Adipocyte (in vitro differentiated cells): ENCODE results near the gene ROBO3.
A peak's percentile ranks its signal among the peaks of the same experiment; 100 is the strongest.

Source experiments
- DNase-seq: peaks from one replicate; pipeline ENCODE4 v3.0.0-alpha.2; 2015; ENCODE audit warnings: low read depth
- H3K27me3 ChIP-seq: replicated peaks from 2 replicates; pipeline ENCODE4 v1.7.0; 2013; ENCODE audit warnings: mild to moderate bottlenecking, low read length, moderate library complexity; ENCODE audit not compliant: control insufficient read depth, insufficient read depth
- H3K36me3 ChIP-seq: 2 replicates; pipeline ENCODE4 v1.7.0; 2013; ENCODE audit warnings: low read length, mild to moderate bottlenecking, moderate library complexity; ENCODE audit not compliant: control insufficient read depth, insufficient read depth, severe bottlenecking
- H3K4me1 ChIP-seq: 2 replicates; pipeline ENCODE4 v1.7.0; 2013; ENCODE audit warnings: mild to moderate bottlenecking, low read length, moderate library complexity; ENCODE audit not compliant: control insufficient read depth, insufficient read depth
- H3K4me3 ChIP-seq: 2 replicates; pipeline ENCODE4 v1.7.0; 2013; ENCODE audit warnings: mild to moderate bottlenecking, low read length, moderate library complexity
- H3K9ac ChIP-seq: 2 replicates; pipeline ENCODE4 v1.7.0; 2013; ENCODE audit warnings: mild to moderate bottlenecking, low read length, moderate library complexity
- H3K9me3 ChIP-seq: 2 replicates; pipeline ENCODE4 v1.7.0; 2013; ENCODE audit warnings: mild to moderate bottlenecking, low read length, moderate library complexity; ENCODE audit not compliant: control insufficient read depth

The ROBO3 gene

GRCh38 chr11:124834526-124835180, 30.6 kb upstream of the ROBO3 start:
- no peak for DNase-seq
- Histone ChIP-seq H3K9ac (no peak overlapping the region), H3K27me3 (peaks cover 18% of the 10 kb centered on the region), H3K4me1 (peaks cover 9% of the 10 kb centered on the region), H3K36me3 (no peaks in the 10 kb centered on the region), H3K4me3 (no peak overlapping the region), H3K9me3 (no peaks in the 10 kb centered on the region)

- peak overlapping the region; percentile 65 for H3K4me3 ChIP-seq
- no peaks in the 10 kb centered on the region for H3K36me3 ChIP-seq
- no peak for DNase-seq
- peaks cover 12% of the 10 kb centered on the region for H3K4me1 ChIP-seq
- no peaks in the 10 kb centered on the region for H3K9me3 ChIP-seq
- H3K27me3 ChIP-seq, result peaks cover 31% of the 10 kb centered on the region
- peak overlapping the region; percentile 71 for H3K9ac ChIP-seq
Observed at GRCh38 chr11:124835918-124836317, 29.3 kb upstream of the ROBO3 start.

GRCh38 chr11:124837491-124837856, 27.8 kb upstream of the ROBO3 start:
- H3K9me3 ChIP-seq, result no peaks in the 10 kb centered on the region
- peak; percentile 90 for DNase-seq
- peaks cover 12% of the 10 kb centered on the region for H3K4me1 ChIP-seq
- no peak overlapping the region for H3K4me3 ChIP-seq
- no peaks in the 10 kb centered on the region for H3K36me3 ChIP-seq
- peak overlapping the region; percentile 16 for H3K9ac ChIP-seq
- peaks cover 43% of the 10 kb centered on the region for H3K27me3 ChIP-seq

GRCh38 chr11:124838805-124839127, 26.5 kb upstream of the ROBO3 start:
- Histone ChIP-seq H3K4me1 (peaks cover 15% of the 10 kb centered on the region), H3K27me3 (peaks cover 55% of the 10 kb centered on the region), H3K9ac (no peak overlapping the region), H3K36me3 (no peaks in the 10 kb centered on the region), H3K4me3 (no peak overlapping the region), H3K9me3 (no peaks in the 10 kb centered on the region)
- DNase-seq, result no peak

GRCh38 chr11:124839128-124839971, 25.9 kb upstream of the ROBO3 start:
- Histone ChIP-seq H3K4me3 (peak overlapping the region; percentile 59), H3K36me3 (no peaks in the 10 kb centered on the region), H3K9me3 (no peaks in the 10 kb centered on the region), H3K27me3 (peaks cover 61% of the 10 kb centered on the region), H3K4me1 (peaks cover 15% of the 10 kb centered on the region), H3K9ac (no peak overlapping the region)
- DNase-seq, result peak; percentile 40

- H3K27me3 ChIP-seq, result peaks cover 69% of the 10 kb centered on the region
- peak overlapping the region; percentile 59 for H3K4me3 ChIP-seq
- H3K4me1 ChIP-seq, result peaks cover 15% of the 10 kb centered on the region
- no peak overlapping the region for H3K9ac ChIP-seq
- H3K36me3 ChIP-seq, result no peaks in the 10 kb centered on the region
- H3K9me3 ChIP-seq, result no peaks in the 10 kb centered on the region
- no peak for DNase-seq
Observed at GRCh38 chr11:124839972-124840621, 25.1 kb upstream of the ROBO3 start.

- peaks cover 15% of the 10 kb centered on the region for H3K4me1 ChIP-seq
- no peaks in the 10 kb centered on the region for H3K9me3 ChIP-seq
- no peaks in the 10 kb centered on the region for H3K36me3 ChIP-seq
- no peak overlapping the region for H3K4me3 ChIP-seq
- peaks cover 74% of the 10 kb centered on the region for H3K27me3 ChIP-seq
- no peak for DNase-seq
- no peak overlapping the region for H3K9ac ChIP-seq
Observed at GRCh38 chr11:124840666-124841065, 24.6 kb upstream of the ROBO3 start.

GRCh38 chr11:124841201-124841600, 24.0 kb upstream of the ROBO3 start:
- H3K36me3 ChIP-seq, result no peaks in the 10 kb centered on the region
- no peak for DNase-seq
- H3K9ac ChIP-seq, result no peak overlapping the region
- H3K9me3 ChIP-seq, result no peaks in the 10 kb centered on the region
- H3K4me3 ChIP-seq, result no peak overlapping the region
- peaks cover 80% of the 10 kb centered on the region for H3K27me3 ChIP-seq
- peaks cover 15% of the 10 kb centered on the region for H3K4me1 ChIP-seq

- no peak overlapping the region for H3K9ac ChIP-seq
- H3K27me3 ChIP-seq, result peaks cover 86% of the 10 kb centered on the region
- peaks cover 13% of the 10 kb centered on the region for H3K4me1 ChIP-seq
- H3K9me3 ChIP-seq, result no peaks in the 10 kb centered on the region
- no peaks in the 10 kb centered on the region for H3K36me3 ChIP-seq
- H3K4me3 ChIP-seq, result no peak overlapping the region
- no peak for DNase-seq
Observed at GRCh38 chr11:124841840-124842239, 23.4 kb upstream of the ROBO3 start.

- H3K4me3 ChIP-seq, result no peak overlapping the region
- no peak for DNase-seq
- H3K9ac ChIP-seq, result no peak overlapping the region
- H3K4me1 ChIP-seq, result peaks cover 9% of the 10 kb centered on the region
- no peaks in the 10 kb centered on the region for H3K9me3 ChIP-seq
- no peaks in the 10 kb centered on the region for H3K36me3 ChIP-seq
- H3K27me3 ChIP-seq, result peaks cover 91% of the 10 kb centered on the region
Observed at GRCh38 chr11:124842305-124842704, 22.9 kb upstream of the ROBO3 start.

- H3K4me1 ChIP-seq, result peaks cover 9% of the 10 kb centered on the region
- no peak overlapping the region for H3K4me3 ChIP-seq
- no peaks in the 10 kb centered on the region for H3K9me3 ChIP-seq
Observed at GRCh38 chr11:124843616-124843910, 21.7 kb upstream of the ROBO3 start.

More at GRCh38 chr11:124843616-124843910, 21.7 kb upstream of the ROBO3 start:
- Histone ChIP-seq H3K36me3 (no peaks in the 10 kb centered on the region), H3K27me3 (peaks cover 96% of the 10 kb centered on the region), H3K9ac (no peak overlapping the region)
- DNase-seq, result no peak
